K562 (cell line): ENCODE data around the gene RGS17. TPM values are rescaled to one million over a fixed set of nuclear protein-coding genes. Genes with fewer than 3 reads are reported as not detected.

Experiments used
- GATAD2B ChIP-seq: fragments of 450-650 bp; IDR thresholded peaks from 2 replicates; pipeline ENCODE4 v1.6.1; 2017; ENCODE audit warnings: mild to moderate bottlenecking, borderline replicate concordance
- ZNF583 ChIP-seq: fragments of 250-450 bp; sonication (Bioruptor Pico); IDR thresholded peaks from 2 replicates; pipeline ENCODE4 v1.4.0; 2020
- polyA plus RNA-seq, 8 experiments: library from polyadenylated mRNA; depleted of rRNA in 4 of 8; stranded (reverse) in 5 of 8; unstranded in 3 of 8; fragments of >200 nt; fragmentation: Nextera tagmentation in 2 of 8; fragmentation: Illumina TruSeq in 1 of 8; extraction: Ambion mirVana in 2 of 8; extraction: Trizol in 1 of 8; gene quantifications; 2 replicates each; pipeline versions ENCODE4 v1.2.1 to v1.2.3, GENCODE V29; 2011 to 2014; ENCODE audit warnings: inconsistent platforms in 1 of 8, missing spikeins in 1 of 8
- total RNA-seq, 7 experiments: library from RNA; depleted of rRNA in 6 of 7; stranded (reverse); fragments of >200 nt in 6 of 7; fragmentation: Illumina TruSeq in 2 of 7; extraction: Trizol in 2 of 7; gene quantifications; 2 replicates each; pipeline versions ENCODE4 v1.2.1 to v1.2.3, GENCODE V29; 2011 to 2021; ENCODE audit warnings: low replicate concordance in 1 of 7
- TF ChIP-seq, protein P1 (sequence below): fragments of 450-650 bp; IDR thresholded peaks from 2 replicates; pipeline ENCODE4 v1.6.1; 2016; ENCODE audit warnings: mild to moderate bottlenecking, moderate library complexity
- TF ChIP-seq, protein P2 (sequence below): fragments of 200-800 bp; sonication (Bioruptor generic); IDR thresholded peaks from 2 replicates; pipeline ENCODE4 v1.6.1; 2017; ENCODE audit warnings: missing genetic modification characterization, missing compliant biosample characterization

RGS17 gene
- total and polyA plus RNA-seq, 9 of the 15 experiments (the other 6 are each of a cell fraction or from before 2014, with no cell fraction given) = 0.01 to 0.14 (median 0.08) TPM; not detected in 6

DNA sequence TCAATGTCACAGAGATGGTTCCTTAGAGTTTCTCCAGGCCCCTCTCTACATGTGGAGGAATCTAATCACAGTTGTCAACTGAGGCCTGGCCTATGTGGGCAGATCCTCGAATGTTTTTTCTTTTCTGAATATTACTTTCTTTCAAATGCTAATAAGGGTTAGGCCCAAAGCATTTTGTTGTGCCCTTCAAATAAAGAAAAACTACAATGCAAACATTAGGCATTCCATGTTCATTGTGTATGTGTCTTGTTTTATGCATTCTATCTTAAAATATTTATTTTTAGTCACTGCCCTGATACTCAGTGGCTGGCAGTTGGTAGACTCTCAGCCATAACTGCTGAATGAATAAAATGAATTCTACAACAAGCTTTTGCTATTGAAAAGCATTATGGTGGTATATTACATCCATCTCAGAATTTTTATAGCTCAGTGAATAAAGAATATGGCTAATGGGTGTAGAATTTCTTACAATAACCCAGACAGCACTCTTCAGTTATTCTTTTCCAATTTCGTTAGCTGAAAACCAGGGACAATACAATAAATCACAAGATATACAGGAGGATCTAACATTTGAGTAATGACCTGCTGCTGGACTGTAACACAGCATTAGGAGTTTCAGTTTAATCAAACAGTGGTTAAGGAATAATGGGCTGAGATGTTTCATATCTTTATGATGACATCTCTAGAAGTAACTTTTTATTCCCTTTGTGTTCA, 28.3 kb downstream of the RGS17 start (continued):
- TF ChIP-seq, protein P1, sequence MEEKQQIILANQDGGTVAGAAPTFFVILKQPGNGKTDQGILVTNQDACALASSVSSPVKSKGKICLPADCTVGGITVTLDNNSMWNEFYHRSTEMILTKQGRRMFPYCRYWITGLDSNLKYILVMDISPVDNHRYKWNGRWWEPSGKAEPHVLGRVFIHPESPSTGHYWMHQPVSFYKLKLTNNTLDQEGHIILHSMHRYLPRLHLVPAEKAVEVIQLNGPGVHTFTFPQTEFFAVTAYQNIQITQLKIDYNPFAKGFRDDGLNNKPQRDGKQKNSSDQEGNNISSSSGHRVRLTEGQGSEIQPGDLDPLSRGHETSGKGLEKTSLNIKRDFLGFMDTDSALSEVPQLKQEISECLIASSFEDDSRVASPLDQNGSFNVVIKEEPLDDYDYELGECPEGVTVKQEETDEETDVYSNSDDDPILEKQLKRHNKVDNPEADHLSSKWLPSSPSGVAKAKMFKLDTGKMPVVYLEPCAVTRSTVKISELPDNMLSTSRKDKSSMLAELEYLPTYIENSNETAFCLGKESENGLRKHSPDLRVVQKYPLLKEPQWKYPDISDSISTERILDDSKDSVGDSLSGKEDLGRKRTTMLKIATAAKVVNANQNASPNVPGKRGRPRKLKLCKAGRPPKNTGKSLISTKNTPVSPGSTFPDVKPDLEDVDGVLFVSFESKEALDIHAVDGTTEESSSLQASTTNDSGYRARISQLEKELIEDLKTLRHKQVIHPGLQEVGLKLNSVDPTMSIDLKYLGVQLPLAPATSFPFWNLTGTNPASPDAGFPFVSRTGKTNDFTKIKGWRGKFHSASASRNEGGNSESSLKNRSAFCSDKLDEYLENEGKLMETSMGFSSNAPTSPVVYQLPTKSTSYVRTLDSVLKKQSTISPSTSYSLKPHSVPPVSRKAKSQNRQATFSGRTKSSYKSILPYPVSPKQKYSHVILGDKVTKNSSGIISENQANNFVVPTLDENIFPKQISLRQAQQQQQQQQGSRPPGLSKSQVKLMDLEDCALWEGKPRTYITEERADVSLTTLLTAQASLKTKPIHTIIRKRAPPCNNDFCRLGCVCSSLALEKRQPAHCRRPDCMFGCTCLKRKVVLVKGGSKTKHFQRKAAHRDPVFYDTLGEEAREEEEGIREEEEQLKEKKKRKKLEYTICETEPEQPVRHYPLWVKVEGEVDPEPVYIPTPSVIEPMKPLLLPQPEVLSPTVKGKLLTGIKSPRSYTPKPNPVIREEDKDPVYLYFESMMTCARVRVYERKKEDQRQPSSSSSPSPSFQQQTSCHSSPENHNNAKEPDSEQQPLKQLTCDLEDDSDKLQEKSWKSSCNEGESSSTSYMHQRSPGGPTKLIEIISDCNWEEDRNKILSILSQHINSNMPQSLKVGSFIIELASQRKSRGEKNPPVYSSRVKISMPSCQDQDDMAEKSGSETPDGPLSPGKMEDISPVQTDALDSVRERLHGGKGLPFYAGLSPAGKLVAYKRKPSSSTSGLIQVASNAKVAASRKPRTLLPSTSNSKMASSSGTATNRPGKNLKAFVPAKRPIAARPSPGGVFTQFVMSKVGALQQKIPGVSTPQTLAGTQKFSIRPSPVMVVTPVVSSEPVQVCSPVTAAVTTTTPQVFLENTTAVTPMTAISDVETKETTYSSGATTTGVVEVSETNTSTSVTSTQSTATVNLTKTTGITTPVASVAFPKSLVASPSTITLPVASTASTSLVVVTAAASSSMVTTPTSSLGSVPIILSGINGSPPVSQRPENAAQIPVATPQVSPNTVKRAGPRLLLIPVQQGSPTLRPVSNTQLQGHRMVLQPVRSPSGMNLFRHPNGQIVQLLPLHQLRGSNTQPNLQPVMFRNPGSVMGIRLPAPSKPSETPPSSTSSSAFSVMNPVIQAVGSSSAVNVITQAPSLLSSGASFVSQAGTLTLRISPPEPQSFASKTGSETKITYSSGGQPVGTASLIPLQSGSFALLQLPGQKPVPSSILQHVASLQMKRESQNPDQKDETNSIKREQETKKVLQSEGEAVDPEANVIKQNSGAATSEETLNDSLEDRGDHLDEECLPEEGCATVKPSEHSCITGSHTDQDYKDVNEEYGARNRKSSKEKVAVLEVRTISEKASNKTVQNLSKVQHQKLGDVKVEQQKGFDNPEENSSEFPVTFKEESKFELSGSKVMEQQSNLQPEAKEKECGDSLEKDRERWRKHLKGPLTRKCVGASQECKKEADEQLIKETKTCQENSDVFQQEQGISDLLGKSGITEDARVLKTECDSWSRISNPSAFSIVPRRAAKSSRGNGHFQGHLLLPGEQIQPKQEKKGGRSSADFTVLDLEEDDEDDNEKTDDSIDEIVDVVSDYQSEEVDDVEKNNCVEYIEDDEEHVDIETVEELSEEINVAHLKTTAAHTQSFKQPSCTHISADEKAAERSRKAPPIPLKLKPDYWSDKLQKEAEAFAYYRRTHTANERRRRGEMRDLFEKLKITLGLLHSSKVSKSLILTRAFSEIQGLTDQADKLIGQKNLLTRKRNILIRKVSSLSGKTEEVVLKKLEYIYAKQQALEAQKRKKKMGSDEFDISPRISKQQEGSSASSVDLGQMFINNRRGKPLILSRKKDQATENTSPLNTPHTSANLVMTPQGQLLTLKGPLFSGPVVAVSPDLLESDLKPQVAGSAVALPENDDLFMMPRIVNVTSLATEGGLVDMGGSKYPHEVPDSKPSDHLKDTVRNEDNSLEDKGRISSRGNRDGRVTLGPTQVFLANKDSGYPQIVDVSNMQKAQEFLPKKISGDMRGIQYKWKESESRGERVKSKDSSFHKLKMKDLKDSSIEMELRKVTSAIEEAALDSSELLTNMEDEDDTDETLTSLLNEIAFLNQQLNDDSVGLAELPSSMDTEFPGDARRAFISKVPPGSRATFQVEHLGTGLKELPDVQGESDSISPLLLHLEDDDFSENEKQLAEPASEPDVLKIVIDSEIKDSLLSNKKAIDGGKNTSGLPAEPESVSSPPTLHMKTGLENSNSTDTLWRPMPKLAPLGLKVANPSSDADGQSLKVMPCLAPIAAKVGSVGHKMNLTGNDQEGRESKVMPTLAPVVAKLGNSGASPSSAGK = no peak
- TF ChIP-seq, protein P2, sequence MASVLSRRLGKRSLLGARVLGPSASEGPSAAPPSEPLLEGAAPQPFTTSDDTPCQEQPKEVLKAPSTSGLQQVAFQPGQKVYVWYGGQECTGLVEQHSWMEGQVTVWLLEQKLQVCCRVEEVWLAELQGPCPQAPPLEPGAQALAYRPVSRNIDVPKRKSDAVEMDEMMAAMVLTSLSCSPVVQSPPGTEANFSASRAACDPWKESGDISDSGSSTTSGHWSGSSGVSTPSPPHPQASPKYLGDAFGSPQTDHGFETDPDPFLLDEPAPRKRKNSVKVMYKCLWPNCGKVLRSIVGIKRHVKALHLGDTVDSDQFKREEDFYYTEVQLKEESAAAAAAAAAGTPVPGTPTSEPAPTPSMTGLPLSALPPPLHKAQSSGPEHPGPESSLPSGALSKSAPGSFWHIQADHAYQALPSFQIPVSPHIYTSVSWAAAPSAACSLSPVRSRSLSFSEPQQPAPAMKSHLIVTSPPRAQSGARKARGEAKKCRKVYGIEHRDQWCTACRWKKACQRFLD = no peak
- TF ChIP-seq GATAD2B (no peak), ZNF583 (CRISPR knock-in tag) (no peak)
